ENCODE measurements around the gene VSX2.
A peak's percentile ranks its signal among the peaks of the same experiment; 100 is the strongest.

Gene VSX2

DNA sequence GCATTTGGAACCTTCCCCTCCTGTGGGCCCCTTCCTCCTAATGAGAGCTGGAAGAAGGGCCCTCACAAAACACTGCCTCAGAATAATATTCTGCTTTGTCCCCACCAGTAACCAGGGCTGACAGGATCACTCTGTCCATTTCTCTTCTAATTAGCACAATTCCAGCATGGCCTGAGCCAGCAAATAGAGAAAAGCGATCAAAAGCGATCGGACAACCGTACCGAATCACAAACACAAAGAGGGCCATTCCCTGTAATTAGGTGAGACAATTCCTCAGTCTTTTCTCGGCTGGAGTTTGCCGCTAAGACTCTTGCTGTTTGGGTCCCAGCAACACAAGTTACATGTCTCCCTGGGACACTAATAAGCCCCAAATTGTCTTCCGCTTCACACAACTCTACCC is 35.6 kb upstream of the VSX2 start:
- DNase-seq (ENCODE audit: extremely low read depth, low read depth), result no peak
- no peak overlapping the region for H3K4me3 ChIP-seq (replicated peaks; ENCODE audit: low read depth, low read length)
- TF ChIP-seq, protein P1, sequence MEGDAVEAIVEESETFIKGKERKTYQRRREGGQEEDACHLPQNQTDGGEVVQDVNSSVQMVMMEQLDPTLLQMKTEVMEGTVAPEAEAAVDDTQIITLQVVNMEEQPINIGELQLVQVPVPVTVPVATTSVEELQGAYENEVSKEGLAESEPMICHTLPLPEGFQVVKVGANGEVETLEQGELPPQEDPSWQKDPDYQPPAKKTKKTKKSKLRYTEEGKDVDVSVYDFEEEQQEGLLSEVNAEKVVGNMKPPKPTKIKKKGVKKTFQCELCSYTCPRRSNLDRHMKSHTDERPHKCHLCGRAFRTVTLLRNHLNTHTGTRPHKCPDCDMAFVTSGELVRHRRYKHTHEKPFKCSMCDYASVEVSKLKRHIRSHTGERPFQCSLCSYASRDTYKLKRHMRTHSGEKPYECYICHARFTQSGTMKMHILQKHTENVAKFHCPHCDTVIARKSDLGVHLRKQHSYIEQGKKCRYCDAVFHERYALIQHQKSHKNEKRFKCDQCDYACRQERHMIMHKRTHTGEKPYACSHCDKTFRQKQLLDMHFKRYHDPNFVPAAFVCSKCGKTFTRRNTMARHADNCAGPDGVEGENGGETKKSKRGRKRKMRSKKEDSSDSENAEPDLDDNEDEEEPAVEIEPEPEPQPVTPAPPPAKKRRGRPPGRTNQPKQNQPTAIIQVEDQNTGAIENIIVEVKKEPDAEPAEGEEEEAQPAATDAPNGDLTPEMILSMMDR (IDR thresholded peaks at IDR 0.05; ENCODE audit: low read depth, low read length, missing control alignments), result no peak

DNA sequence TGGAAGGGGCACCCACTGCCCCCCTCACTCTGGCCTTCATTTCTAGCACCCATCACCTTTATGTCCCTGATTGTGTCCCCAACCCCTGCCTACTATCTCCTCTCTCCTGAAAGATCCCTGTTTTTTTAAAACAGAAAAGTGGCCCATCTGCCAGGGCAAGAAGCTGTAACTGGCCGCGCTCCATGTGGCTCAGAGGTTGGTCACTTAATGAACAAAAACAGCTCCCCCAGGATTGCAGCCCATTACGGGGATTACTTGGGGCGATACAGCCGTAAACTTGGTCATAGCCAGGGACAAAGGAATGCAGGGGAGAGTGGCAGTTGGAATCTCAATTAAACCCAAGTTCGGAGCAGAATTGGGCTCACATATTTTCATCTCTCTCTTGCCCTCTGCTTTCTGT is 34.8 kb upstream of the VSX2 start:
- no peak overlapping the region for H3K4me3 ChIP-seq (replicated peaks; ENCODE audit: low read depth, low read length)
- TF ChIP-seq, protein P1 (IDR thresholded peaks at IDR 0.05; ENCODE audit: low read depth, low read length, missing control alignments), result no peak
- DNase-seq (ENCODE audit: extremely low read depth, low read depth), result no peak

DNA sequence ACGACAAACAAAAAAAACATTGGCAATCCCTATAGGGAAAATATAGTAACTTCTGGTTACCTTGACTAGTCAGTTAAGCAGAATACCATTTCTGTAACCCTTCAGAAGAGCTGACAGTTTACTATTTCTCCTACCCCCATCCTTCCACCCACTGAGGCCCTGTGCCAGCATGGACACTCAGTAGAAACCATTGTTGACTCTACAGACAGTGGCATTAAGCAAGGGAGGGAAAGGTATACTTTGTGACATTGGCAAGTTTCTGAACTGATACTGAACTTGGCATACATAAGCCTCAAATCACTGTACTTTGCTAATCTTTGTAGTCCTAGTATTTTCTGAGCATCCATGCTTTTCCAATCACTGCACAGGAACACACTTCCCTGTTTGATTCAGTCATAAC is 33.4 kb upstream of the VSX2 start:
- no peak overlapping the region for H3K4me3 ChIP-seq (replicated peaks; ENCODE audit: low read depth, low read length)
- TF ChIP-seq, protein P1 (IDR thresholded peaks at IDR 0.05; ENCODE audit: low read depth, low read length, missing control alignments), result no peak
- DNase-seq (ENCODE audit: extremely low read depth, low read depth), result no peak

DNA sequence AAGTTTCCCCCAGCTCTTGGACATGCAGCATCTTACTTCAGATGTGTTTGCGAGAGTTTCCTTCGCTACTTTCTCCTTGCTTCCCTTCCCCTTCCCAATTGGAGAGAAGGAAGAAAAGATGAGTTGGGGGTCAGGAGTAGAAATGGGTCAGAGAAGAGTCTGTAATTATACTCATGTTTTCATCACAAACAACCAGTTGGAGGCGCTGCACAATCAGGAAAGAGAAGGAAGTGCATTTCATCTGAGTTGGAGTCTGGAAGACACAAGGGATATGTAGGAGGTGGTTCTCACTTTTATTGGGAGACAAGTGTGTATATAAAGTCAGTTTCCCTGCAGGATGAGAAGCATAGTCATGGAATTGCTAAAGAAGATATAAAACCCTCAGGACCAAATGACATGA is 31.3 kb upstream of the VSX2 start:
- TF ChIP-seq, protein P1 (IDR thresholded peaks at IDR 0.05; ENCODE audit: low read depth, low read length, missing control alignments), result peak; percentile 16
- H3K4me3 ChIP-seq (replicated peaks; ENCODE audit: low read depth, low read length), result no peak overlapping the region
- DNase-seq (ENCODE audit: extremely low read depth, low read depth), result no peak

DNA sequence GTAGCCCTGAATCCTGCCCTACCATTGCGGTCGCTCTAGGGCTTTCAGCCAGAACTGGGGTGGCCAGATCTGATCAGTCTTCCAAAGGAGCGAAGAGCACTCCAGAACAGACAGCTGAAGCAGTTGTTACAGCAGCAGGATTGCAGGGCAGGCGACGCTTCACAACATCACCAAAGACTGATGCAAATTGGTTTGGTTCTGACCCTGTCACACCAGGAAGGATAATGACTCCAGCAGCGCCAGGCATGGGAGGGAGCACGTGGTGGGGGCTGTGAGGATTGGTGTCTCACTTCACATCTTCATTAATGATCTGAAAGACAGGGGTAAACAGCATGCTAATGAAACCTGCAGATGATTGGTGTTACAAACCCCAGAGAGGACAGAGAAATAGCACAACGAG is 30.6 kb upstream of the VSX2 start:
- TF ChIP-seq, protein P1 (IDR thresholded peaks at IDR 0.05; ENCODE audit: low read depth, low read length, missing control alignments), result no peak

DNA sequence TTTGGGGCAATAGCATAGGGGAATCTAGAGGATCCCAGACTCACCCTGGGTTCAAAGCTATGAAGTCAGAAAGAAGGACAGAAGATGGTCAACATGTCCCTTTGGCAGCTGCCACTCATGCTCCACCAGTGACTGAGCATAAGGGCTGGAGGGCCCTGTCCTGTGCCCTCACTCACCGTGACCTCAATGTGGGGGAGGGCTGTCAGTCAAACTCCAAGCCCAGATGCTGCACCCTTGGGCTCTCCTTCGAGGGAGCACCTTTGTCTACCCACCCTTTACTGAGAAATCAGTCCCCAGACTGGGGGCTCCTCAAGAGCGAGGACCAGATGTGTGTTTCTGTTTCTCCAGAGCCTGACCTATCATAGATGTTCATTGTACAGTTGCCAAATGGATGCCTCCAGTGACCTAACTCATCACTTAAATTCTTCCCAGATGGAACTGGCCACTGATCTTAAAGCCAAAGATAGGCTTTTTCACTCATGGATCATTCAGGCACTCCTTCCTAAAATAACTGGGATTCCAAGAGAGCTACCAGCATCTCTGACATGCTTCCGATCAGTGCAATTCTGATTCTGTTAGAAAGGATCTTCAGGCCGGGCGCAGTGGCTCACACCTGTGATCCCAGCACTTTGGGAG is 27.2 kb upstream of the VSX2 start:
- H3K4me3 ChIP-seq (replicated peaks; ENCODE audit: low read depth, low read length), result no peak overlapping the region
- no peak for DNase-seq (ENCODE audit: extremely low read depth, low read depth)
- TF ChIP-seq, protein P1 (IDR thresholded peaks at IDR 0.05; ENCODE audit: low read depth, low read length, missing control alignments), result no peak

More for the DNA sequence above, 30.6 kb upstream of the VSX2 start:
- no peak overlapping the region for H3K4me3 ChIP-seq (replicated peaks; ENCODE audit: low read depth, low read length)
- DNase-seq (ENCODE audit: extremely low read depth, low read depth), result no peak
